H9 (cell line): ENCODE data around the gene MAGI1. TPM values are rescaled to one million over a fixed set of nuclear protein-coding genes. Genes with fewer than 3 reads are reported as not detected.

ENCODE experiments used
- DNase-seq: peaks from one replicate; pipeline ENCODE4 v3.0.0-alpha.2; 2017
- H2AFZ ChIP-seq: one replicate; pipeline ENCODE4 v1.6.1; 2013; ENCODE audit warnings: mild to moderate bottlenecking, low read length, control low read depth, moderate library complexity
- H2AK5ac ChIP-seq: 2 replicates; pipeline ENCODE4 v1.6.1; 2013; ENCODE audit warnings: low read length, control low read depth, mixed read lengths; ENCODE audit not compliant: insufficient read length
- H2BK120ac ChIP-seq: one replicate; pipeline ENCODE4 v1.6.1; 2013; ENCODE audit warnings: low read depth, mild to moderate bottlenecking, low read length, control low read depth, inconsistent platforms; ENCODE audit not compliant: poor library complexity, severe bottlenecking
- H2BK12ac ChIP-seq: 2 replicates; pipeline ENCODE4 v1.6.1; 2013; ENCODE audit warnings: low read length, control low read depth, mixed read lengths, low read depth; ENCODE audit not compliant: insufficient read length
- H2BK15ac ChIP-seq: 2 replicates; pipeline ENCODE4 v1.6.1; 2013; ENCODE audit warnings: low read depth, low read length, control low read depth
- H2BK20ac ChIP-seq: one replicate; pipeline ENCODE4 v1.6.1; 2013; ENCODE audit warnings: low read depth, mild to moderate bottlenecking, low read length, control low read depth, inconsistent platforms; ENCODE audit not compliant: poor library complexity, severe bottlenecking
- H2BK5ac ChIP-seq: 2 replicates; pipeline ENCODE4 v1.6.1; 2013; ENCODE audit warnings: low read length, control low read depth, mixed read lengths; ENCODE audit not compliant: insufficient read length
- H3K14ac ChIP-seq: 2 replicates; pipeline ENCODE4 v1.6.1; 2013; ENCODE audit warnings: low read length, control low read depth; ENCODE audit not compliant: insufficient read depth
- H3K18ac ChIP-seq: 2 replicates; pipeline ENCODE4 v1.6.1; 2013; ENCODE audit warnings: low read depth, mild to moderate bottlenecking, mixed read lengths, low read length, control low read depth; ENCODE audit not compliant: insufficient read length
- H3K23ac ChIP-seq: 2 replicates; pipeline ENCODE4 v1.6.1; 2013; ENCODE audit warnings: low read length, control low read depth, mixed read lengths, low read depth; ENCODE audit not compliant: insufficient read length
- H3K23me2 ChIP-seq: 2 replicates; pipeline ENCODE4 v1.6.1; 2013; ENCODE audit warnings: low read depth, mild to moderate bottlenecking, mixed read lengths, low read length, control low read depth; ENCODE audit not compliant: insufficient read length, poor library complexity, severe bottlenecking
- H3K27ac ChIP-seq: 2 replicates; pipeline ENCODE4 v1.5.1; 2013; ENCODE audit warnings: low read length, control low read depth, mixed read lengths, low read depth; ENCODE audit not compliant: insufficient read length
- H3K27me3 ChIP-seq: 2 replicates; pipeline ENCODE4 v1.6.1; 2013; ENCODE audit warnings: low read length, control low read depth, inconsistent platforms; ENCODE audit not compliant: insufficient read depth
- H3K4ac ChIP-seq: 2 replicates; pipeline ENCODE4 v1.6.1; 2013; ENCODE audit warnings: low read depth, mild to moderate bottlenecking, control low read depth, inconsistent platforms, low read length, moderate library complexity
- H3K4me1 ChIP-seq: 2 replicates; pipeline ENCODE4 v1.6.1; 2013; ENCODE audit warnings: low read length, control low read depth, inconsistent platforms; ENCODE audit not compliant: insufficient read depth
- H3K4me2 ChIP-seq: 2 replicates; pipeline ENCODE4 v1.6.1; 2013; ENCODE audit warnings: low read length, control low read depth, mixed read lengths; ENCODE audit not compliant: insufficient read length, insufficient read depth
- H3K56ac ChIP-seq: 2 replicates; pipeline ENCODE4 v1.6.1; 2013; ENCODE audit warnings: low read depth, mild to moderate bottlenecking, mixed read lengths, low read length, control low read depth; ENCODE audit not compliant: insufficient read length
- H3K79me1 ChIP-seq: 2 replicates; pipeline ENCODE4 v1.6.1; 2013; ENCODE audit warnings: low read depth, mild to moderate bottlenecking, moderate library complexity, low read length, control low read depth, inconsistent platforms; ENCODE audit not compliant: insufficient read depth, poor library complexity, severe bottlenecking
- H3K79me2 ChIP-seq: 2 replicates; pipeline ENCODE4 v1.6.1; 2013; ENCODE audit warnings: low read length, control low read depth, inconsistent platforms; ENCODE audit not compliant: insufficient read depth
- H3K9ac ChIP-seq: 2 replicates; pipeline ENCODE4 v1.6.1; 2013; ENCODE audit warnings: low read length, control low read depth, mixed read lengths; ENCODE audit not compliant: insufficient read length; ENCODE audit errors: extremely low read depth
- H3K9me3 ChIP-seq: one replicate; pipeline ENCODE4 v1.6.1; 2013; ENCODE audit warnings: low read depth, low read length, inconsistent platforms; ENCODE audit not compliant: control insufficient read depth
- H3T11ph ChIP-seq: one replicate; pipeline ENCODE4 v1.6.1; 2013; ENCODE audit warnings: mild to moderate bottlenecking, low read length, control low read depth, inconsistent platforms
- H4K20me1 ChIP-seq: one replicate; pipeline ENCODE4 v1.6.1; 2013; ENCODE audit not compliant: control insufficient read depth, insufficient read length, insufficient read depth
- H4K5ac ChIP-seq: 2 replicates; pipeline ENCODE4 v1.6.1; 2013; ENCODE audit warnings: low read depth, mild to moderate bottlenecking, mixed read lengths, low read length, control low read depth; ENCODE audit not compliant: insufficient read length
- H4K8ac ChIP-seq: replicated peaks from 2 replicates; pipeline ENCODE4 v1.6.1; 2013; ENCODE audit warnings: low read length, control low read depth, mixed read lengths, low read depth; ENCODE audit not compliant: insufficient read length
- H4K91ac ChIP-seq: 2 replicates; pipeline ENCODE4 v1.6.1; 2013; ENCODE audit warnings: low read depth, mild to moderate bottlenecking, moderate library complexity, mixed read lengths, low read length, control low read depth; ENCODE audit not compliant: insufficient read length
- H3K27ac Mint-ChIP-seq, 3 experiments: 2 replicates in 2 of 3; 3 replicates in 1 of 3; pipeline ENCODE4 v1.8.0; 2020 to 2021; ENCODE audit warnings: mixed read lengths in 3 of 3, mild to moderate bottlenecking in 1 of 3, moderate library complexity in 1 of 3
- H3K27me3 Mint-ChIP-seq: 2 replicates; pipeline ENCODE4 v1.8.0; 2021; ENCODE audit warnings: low read depth, mild to moderate bottlenecking, moderate library complexity, mixed read lengths
- H3K36me3 Mint-ChIP-seq, 3 experiments: 2 replicates in 2 of 3; 3 replicates in 1 of 3; pipeline ENCODE4 v1.8.0; 2020 to 2021; ENCODE audit warnings: low read depth in 3 of 3, mixed read lengths in 3 of 3; ENCODE audit not compliant: insufficient read depth in 1 of 3
- H3K4me1 Mint-ChIP-seq, 2 experiments: 2 replicates each; pipeline ENCODE4 v1.8.0; 2020; ENCODE audit warnings: mixed read lengths in 2 of 2
- H3K4me3 Mint-ChIP-seq, 2 experiments: 2 replicates in 1 of 2; 3 replicates in 1 of 2; pipeline ENCODE4 v1.8.0; 2020 to 2021; ENCODE audit warnings: mild to moderate bottlenecking in 2 of 2, mixed read lengths in 2 of 2, moderate library complexity in 1 of 2
- H3K9me3 Mint-ChIP-seq, 2 experiments: 2 replicates in 1 of 2; 3 replicates in 1 of 2; pipeline ENCODE4 v1.8.0; 2020; ENCODE audit warnings: mild to moderate bottlenecking in 2 of 2, mixed read lengths in 2 of 2, moderate library complexity in 1 of 2
- CTCF ChIP-seq: fragments of 200-600 bp; sonication (generic); conservative IDR thresholded peaks from 3 replicates; pipeline ENCODE4 v1.8.0; 2021; ENCODE audit warnings: antibody characterized with exemption, mild to moderate bottlenecking
- WGBS: extraction: QIAGEN DNeasy Blood & Tissue Kit; methylation state at CpG from one replicate; pipeline ENCODE4 v1.1.7; 2013; ENCODE audit warnings: missing lambda C conversion rate, low lambda C conversion rate, mixed read lengths; ENCODE audit not compliant: insufficient read length; ENCODE audit errors: extremely low coverage; 5-methylcytosine and 5-hydroxymethylcytosine counted together
- total RNA-seq: library from RNA; stranded (reverse); gene quantifications from 2 replicates; pipeline ENCODE4 v1.2.1, GENCODE V29; 2021

MAGI1 gene
- total RNA-seq, 1 experiment from 2014 or later, result 65.7 TPM

- Histone ChIP-seq H2BK20ac (no peak overlapping the region), H3K4me2 (no peak overlapping the region), H3K79me1 (no peaks in the 10 kb centered on the region), H3K9ac (no peak overlapping the region), H3K23me2 (no peaks in the 10 kb centered on the region), H2AK5ac (no peak overlapping the region), H2BK120ac (no peak overlapping the region), H3K4ac (no peak overlapping the region), H3K23ac (no peak overlapping the region), H3K18ac (no peak overlapping the region), H2AFZ (no peak overlapping the region), H3K27me3 (no peaks in the 10 kb centered on the region), H4K20me1 (no peaks in the 10 kb centered on the region), H3T11ph (no peak overlapping the region), H3K14ac (no peak overlapping the region), H2BK12ac (no peak overlapping the region), H3K9me3 (no peaks in the 10 kb centered on the region), H3K56ac (no peak overlapping the region), H3K27ac (no peak overlapping the region), H3K4me1 (no peaks in the 10 kb centered on the region; the same call in 1 of the 2 replicates), H3K79me2 (no peaks in the 10 kb centered on the region; the same call in 1 of the 2 replicates), H4K8ac (no peak overlapping the region), H2BK15ac (no peak overlapping the region), H4K5ac (no peak overlapping the region), H4K91ac (no peak overlapping the region), H2BK5ac (no peak overlapping the region)
- no peak for TF ChIP-seq CTCF
- no peaks in the 10 kb centered on the region for H3K27me3 Mint-ChIP-seq
- H3K4me1 Mint-ChIP-seq, result peaks cover 43 to 51% of the 10 kb centered on the region in 2 experiments
- WGBS, result no CpG with 5 or more reads among the region's 1 CpG
- H3K36me3 Mint-ChIP-seq, result peaks cover 0 to 2% (median 0%) of the 10 kb centered on the region in 3 experiments; a peak in 1 of 7 replicates
- no peak for DNase-seq
- no peak overlapping the region for H3K27ac Mint-ChIP-seq
- H3K4me3 Mint-ChIP-seq, result no peak overlapping the region
- H3K9me3 Mint-ChIP-seq, result no peaks in the 10 kb centered on the region
Measured at GRCh38 chr3:65733459-65733858, 305.3 kb downstream of the MAGI1 start.
